ENCODE measurements around the gene CYP3A7.
"Not testable (repeated sequence)": the region's sequence is repeated elsewhere in the genome, so short reads cannot be mapped to it uniquely, and the experiment has no call there.

Gene CYP3A7

GRCh38 chr7:99740573-99741440 lies 5.8 kb upstream of the CYP3A7 start:
- DNase-seq: no peak

- no peak for DNase-seq
Observed at GRCh38 chr7:99739699-99740572, 4.9 kb upstream of the CYP3A7 start.

GRCh38 chr7:99737726-99738125 lies 2.7 kb upstream of the CYP3A7 start:
- no peak for DNase-seq

GRCh38 chr7:99736667-99737066 lies 1.7 kb upstream of the CYP3A7 start:
- DNase-seq: not testable (repeated sequence)

GRCh38 chr7:99733448-99733847 lies 1.5 kb downstream of the CYP3A7 start:
- no peak for DNase-seq

GRCh38 chr7:99733003-99733402 lies 2.0 kb downstream of the CYP3A7 start:
- no peak for DNase-seq

GRCh38 chr7:99731638-99732374 lies 3.2 kb downstream of the CYP3A7 start:
- DNase-seq: no peak

- no peak for DNase-seq
Observed at GRCh38 chr7:99730992-99731391, 4.0 kb downstream of the CYP3A7 start.

- DNase-seq: no peak
Observed at GRCh38 chr7:99730238-99730810, 4.7 kb downstream of the CYP3A7 start.

- no peak for DNase-seq
Observed at GRCh38 chr7:99729486-99730237, 5.3 kb downstream of the CYP3A7 start.

- DNase-seq: no peak
Observed at GRCh38 chr7:99728615-99729014, 6.4 kb downstream of the CYP3A7 start.

- DNase-seq: not testable (repeated sequence)
Observed at GRCh38 chr7:99723201-99723600, 11.8 kb downstream of the CYP3A7 start.

GRCh38 chr7:99720800-99721595 lies 14.0 kb downstream of the CYP3A7 start:
- no peak for DNase-seq

GRCh38 chr7:99719996-99720769 lies 14.8 kb downstream of the CYP3A7 start:
- no peak for DNase-seq

- no peak for DNase-seq
Observed at GRCh38 chr7:99713995-99714570, 20.9 kb downstream of the CYP3A7 start.

GRCh38 chr7:99709838-99710578 lies 25.0 kb downstream of the CYP3A7 start:
- no peak for DNase-seq

- DNase-seq: no peak
Observed at GRCh38 chr7:99709260-99709659, 25.7 kb downstream of the CYP3A7 start.

- DNase-seq: no peak
Observed at GRCh38 chr7:99707096-99707495, 27.9 kb downstream of the CYP3A7 start.

GRCh38 chr7:99699946-99700345 lies 35.0 kb downstream of the CYP3A7 start:
- no peak for DNase-seq
